ENCODE data around the gene CCND1. TPM values are rescaled to one million over a fixed set of nuclear protein-coding genes. Genes with fewer than 3 reads are reported as not detected.
A peak's percentile ranks its signal among the peaks of the same experiment; 100 is the strongest.

The CCND1 gene
- polyA plus RNA-seq, 4 donors: 6.2 to 53.8 (median 15.6) TPM

- no peak overlapping the region for H3K27ac ChIP-seq (ENCODE audit: low read depth in 1 of 3, low read length in 2 of 3)
- 64 to 87% (median 75%) methylated on average over 26 of the region's 26 CpGs for WGBS, 3 donors
- no peaks in the 10 kb centered on the region for H3K27me3 ChIP-seq (ENCODE audit: control insufficient read depth in 3 of 3, insufficient read depth in 3 of 3, low read length in 3 of 3)
- DNase-seq (peak in 1 of 2 donors; percentile 10), FAIRE-seq (no peak)
- peaks cover 0 to 2% (median 2%) of the 10 kb centered on the region in 3 donors for H3K4me1 ChIP-seq (ENCODE audit: control insufficient read depth in 3 of 3, insufficient read depth in 2 of 3, low read depth in 1 of 3, low read length in 2 of 3)
- H3K4me3 ChIP-seq (ENCODE audit: low read depth in 1 of 3, low read length in 3 of 3): no peak overlapping the region
- peaks cover 6 to 82% (median 16%) of the 10 kb centered on the region in 3 donors for H3K36me3 ChIP-seq (ENCODE audit: control insufficient read depth in 3 of 3, insufficient read depth in 2 of 3, low read depth in 1 of 3, low read length in 3 of 3)
- no peaks in the 10 kb centered on the region for H3K9me3 ChIP-seq (ENCODE audit: control insufficient read depth in 2 of 2, insufficient read depth in 1 of 2, low read depth in 1 of 2, low read length in 1 of 2)
Measured at GRCh38 chr11:69667619-69668604, 27.0 kb downstream of the CCND1 start.

GRCh38 chr11:69669486-69669885, 28.5 kb downstream of the CCND1 start:
- 82 to 93% (median 90%) methylated on average over 19 of the region's 19 CpGs for WGBS, 3 donors
- no peak for FAIRE-seq
- H3K4me3 ChIP-seq (ENCODE audit: low read depth in 1 of 3, low read length in 3 of 3): no peak overlapping the region

GRCh38 chr11:69670158-69670845, 29.3 kb downstream of the CCND1 start:
- no peak overlapping the region for H3K27ac ChIP-seq (ENCODE audit: low read depth in 1 of 3, low read length in 2 of 3)

More at GRCh38 chr11:69669486-69669885, 28.5 kb downstream of the CCND1 start:
- Histone ChIP-seq H3K36me3 (ENCODE audit: control insufficient read depth in 3 of 3, insufficient read depth in 2 of 3, low read depth in 1 of 3, low read length in 3 of 3) (peaks cover 6 to 68% (median 16%) of the 10 kb centered on the region in 3 donors), H3K9me3 (ENCODE audit: control insufficient read depth in 2 of 2, insufficient read depth in 1 of 2, low read depth in 1 of 2, low read length in 1 of 2) (no peaks in the 10 kb centered on the region), H3K27me3 (ENCODE audit: control insufficient read depth in 3 of 3, insufficient read depth in 3 of 3, low read length in 3 of 3) (no peaks in the 10 kb centered on the region), H3K27ac (ENCODE audit: low read depth in 1 of 3, low read length in 2 of 3) (no peak overlapping the region), H3K4me1 (ENCODE audit: control insufficient read depth in 3 of 3, insufficient read depth in 2 of 3, low read depth in 1 of 3, low read length in 2 of 3) (peaks cover 2 to 9% (median 4%) of the 10 kb centered on the region in 3 donors)
- no peak for DNase-seq

GRCh38 chr11:69671734-69672465, 30.9 kb downstream of the CCND1 start:
- no peaks in the 10 kb centered on the region for H3K27me3 ChIP-seq (ENCODE audit: control insufficient read depth in 3 of 3, insufficient read depth in 3 of 3, low read length in 3 of 3)
- 83 to 88% (median 84%) methylated on average over 10 of the region's 10 CpGs for WGBS, 3 donors
- H3K9me3 ChIP-seq (ENCODE audit: control insufficient read depth in 2 of 2, insufficient read depth in 1 of 2, low read depth in 1 of 2, low read length in 1 of 2): no peaks in the 10 kb centered on the region
- H3K4me1 ChIP-seq (ENCODE audit: control insufficient read depth in 3 of 3, insufficient read depth in 2 of 3, low read depth in 1 of 3, low read length in 2 of 3): peaks cover 2 to 9% (median 4%) of the 10 kb centered on the region in 3 donors
- H3K27ac ChIP-seq (ENCODE audit: low read depth in 1 of 3, low read length in 2 of 3): no peak overlapping the region
- H3K36me3 ChIP-seq (ENCODE audit: control insufficient read depth in 3 of 3, insufficient read depth in 2 of 3, low read depth in 1 of 3, low read length in 3 of 3): peaks cover 0 to 46% (median 16%) of the 10 kb centered on the region in 3 donors
- no peak for DNase-seq
- FAIRE-seq: no peak
- H3K4me3 ChIP-seq (ENCODE audit: low read depth in 1 of 3, low read length in 3 of 3): no peak overlapping the region

More at GRCh38 chr11:69670158-69670845, 29.3 kb downstream of the CCND1 start:
- H3K4me3 ChIP-seq (ENCODE audit: low read depth in 1 of 3, low read length in 3 of 3): no peak overlapping the region
- no peaks in the 10 kb centered on the region for H3K9me3 ChIP-seq (ENCODE audit: control insufficient read depth in 2 of 2, insufficient read depth in 1 of 2, low read depth in 1 of 2, low read length in 1 of 2)
- peaks cover 2 to 9% (median 4%) of the 10 kb centered on the region in 3 donors for H3K4me1 ChIP-seq (ENCODE audit: control insufficient read depth in 3 of 3, insufficient read depth in 2 of 3, low read depth in 1 of 3, low read length in 2 of 3)
- DNase-seq (peak; percentile 80 to 89), FAIRE-seq (no peak)
- H3K27me3 ChIP-seq (ENCODE audit: control insufficient read depth in 3 of 3, insufficient read depth in 3 of 3, low read length in 3 of 3): no peaks in the 10 kb centered on the region
- 37 to 40% (median 39%) methylated on average over 18 of the region's 18 CpGs for WGBS, 3 donors
- peaks cover 0 to 60% (median 16%) of the 10 kb centered on the region in 3 donors for H3K36me3 ChIP-seq (ENCODE audit: control insufficient read depth in 3 of 3, insufficient read depth in 2 of 3, low read depth in 1 of 3, low read length in 3 of 3)

- peaks cover 2 to 9% (median 4%) of the 10 kb centered on the region in 3 donors for H3K4me1 ChIP-seq (ENCODE audit: control insufficient read depth in 3 of 3, insufficient read depth in 2 of 3, low read depth in 1 of 3, low read length in 2 of 3)
- H3K27ac ChIP-seq (ENCODE audit: low read depth in 1 of 3, low read length in 2 of 3): peak overlapping the region; percentile 56 to 82 (median 79)
- DNase-seq (peak in 1 of 2 donors; percentile 40), FAIRE-seq (no peak)
- H3K27me3 ChIP-seq (ENCODE audit: control insufficient read depth in 3 of 3, insufficient read depth in 3 of 3, low read length in 3 of 3): no peaks in the 10 kb centered on the region
- peaks cover 0 to 28% (median 10%) of the 10 kb centered on the region in 3 donors for H3K36me3 ChIP-seq (ENCODE audit: control insufficient read depth in 3 of 3, insufficient read depth in 2 of 3, low read depth in 1 of 3, low read length in 3 of 3)
- H3K9me3 ChIP-seq (ENCODE audit: control insufficient read depth in 2 of 2, insufficient read depth in 1 of 2, low read depth in 1 of 2, low read length in 1 of 2): no peaks in the 10 kb centered on the region
- H3K4me3 ChIP-seq (ENCODE audit: low read depth in 1 of 3, low read length in 3 of 3): peak overlapping the region; percentile 75 to 96 (median 91)
- WGBS, 3 donors: 9 to 18% (median 12%) methylated on average over 18 of the region's 18 CpGs
Measured at GRCh38 chr11:69674267-69674885, 33.4 kb downstream of the CCND1 start.

GRCh38 chr11:69674886-69675714, 34.1 kb downstream of the CCND1 start, which contains the start of gene LTO1:
Gene LTO1, minus strand, starts transcription at chr11:69675353. Its CDS starts 114 bp downstream, at chr11:69675239.
- DNase-seq (peak; percentile 93 to 99), FAIRE-seq (no peak)
- H3K4me1 ChIP-seq (ENCODE audit: control insufficient read depth in 3 of 3, insufficient read depth in 2 of 3, low read depth in 1 of 3, low read length in 2 of 3): peaks cover 2 to 7% (median 4%) of the 10 kb centered on the region in 3 donors
- 2 to 4% (median 2%) methylated on average over 56 to 72 of the region's 72 CpGs for WGBS, 3 donors
- no peaks in the 10 kb centered on the region for H3K9me3 ChIP-seq (ENCODE audit: control insufficient read depth in 2 of 2, insufficient read depth in 1 of 2, low read depth in 1 of 2, low read length in 1 of 2)
- peak within 1 kb of the TSS; percentile 56 to 82 (median 79) for H3K27ac ChIP-seq (ENCODE audit: low read depth in 1 of 3, low read length in 2 of 3)
- peak within 1 kb of the TSS; percentile 75 to 96 (median 91) for H3K4me3 ChIP-seq (ENCODE audit: low read depth in 1 of 3, low read length in 3 of 3)
- H3K36me3 ChIP-seq (ENCODE audit: control insufficient read depth in 3 of 3, insufficient read depth in 2 of 3, low read depth in 1 of 3, low read length in 3 of 3): peaks cover 0 to 21% (median 5%) of the 10 kb centered on the region in 3 donors
- no peaks in the 10 kb centered on the region for H3K27me3 ChIP-seq (ENCODE audit: control insufficient read depth in 3 of 3, insufficient read depth in 3 of 3, low read length in 3 of 3)

- H3K4me3 ChIP-seq (ENCODE audit: low read depth in 1 of 3, low read length in 3 of 3): no peak overlapping the region
Measured at GRCh38 chr11:69677749-69678148, 36.8 kb downstream of the CCND1 start.

More at GRCh38 chr11:69677749-69678148, 36.8 kb downstream of the CCND1 start:
- DNase-seq (no peak), FAIRE-seq (no peak)
- 44 to 53% (median 47%) methylated on average over 2 of the region's 2 CpGs for WGBS, 3 donors
- peaks cover 2 to 7% (median 2%) of the 10 kb centered on the region in 3 donors for H3K4me1 ChIP-seq (ENCODE audit: control insufficient read depth in 3 of 3, insufficient read depth in 2 of 3, low read depth in 1 of 3, low read length in 2 of 3)
- H3K9me3 ChIP-seq (ENCODE audit: control insufficient read depth in 2 of 2, insufficient read depth in 1 of 2, low read depth in 1 of 2, low read length in 1 of 2): no peaks in the 10 kb centered on the region
- H3K27me3 ChIP-seq (ENCODE audit: control insufficient read depth in 3 of 3, insufficient read depth in 3 of 3, low read length in 3 of 3): no peaks in the 10 kb centered on the region
- H3K27ac ChIP-seq (ENCODE audit: low read depth in 1 of 3, low read length in 2 of 3): no peak overlapping the region
- peaks cover 0 to 4% (median 0%) of the 10 kb centered on the region in 3 donors for H3K36me3 ChIP-seq (ENCODE audit: control insufficient read depth in 3 of 3, insufficient read depth in 2 of 3, low read depth in 1 of 3, low read length in 3 of 3)

All from small intestine (tissue), 7 donors.